ENCODE measurements around the gene COL7A1. TPM values are rescaled to one million over a fixed set of nuclear protein-coding genes. Genes with fewer than 3 reads are reported as not detected.
A peak's percentile ranks its signal among the peaks of the same experiment; 100 is the strongest.

COL7A1 gene
- total RNA-seq, 1 experiment from 2014 or later, result 22.9 TPM

DNA sequence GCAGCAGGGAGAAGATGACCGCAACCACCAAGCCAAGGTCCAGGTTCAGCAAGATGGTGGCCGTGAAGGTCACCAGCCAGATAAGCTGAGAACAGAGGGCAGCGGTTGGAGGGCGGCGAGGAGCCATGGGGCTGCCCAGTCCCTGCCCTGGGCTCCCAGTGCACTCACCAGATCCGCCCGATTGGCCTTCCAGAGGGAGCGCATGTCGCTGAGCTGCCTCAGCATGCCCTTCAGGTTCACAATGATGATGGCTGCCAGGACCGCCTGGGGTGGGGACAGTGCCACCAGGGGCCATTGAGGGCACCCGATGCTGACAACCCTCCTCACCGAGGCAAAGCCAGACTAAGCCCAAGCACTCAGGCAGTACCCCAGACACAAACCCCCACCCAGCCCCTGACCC is 34.8 kb upstream of the COL7A1 start:
- TF ChIP-seq, protein P1, sequence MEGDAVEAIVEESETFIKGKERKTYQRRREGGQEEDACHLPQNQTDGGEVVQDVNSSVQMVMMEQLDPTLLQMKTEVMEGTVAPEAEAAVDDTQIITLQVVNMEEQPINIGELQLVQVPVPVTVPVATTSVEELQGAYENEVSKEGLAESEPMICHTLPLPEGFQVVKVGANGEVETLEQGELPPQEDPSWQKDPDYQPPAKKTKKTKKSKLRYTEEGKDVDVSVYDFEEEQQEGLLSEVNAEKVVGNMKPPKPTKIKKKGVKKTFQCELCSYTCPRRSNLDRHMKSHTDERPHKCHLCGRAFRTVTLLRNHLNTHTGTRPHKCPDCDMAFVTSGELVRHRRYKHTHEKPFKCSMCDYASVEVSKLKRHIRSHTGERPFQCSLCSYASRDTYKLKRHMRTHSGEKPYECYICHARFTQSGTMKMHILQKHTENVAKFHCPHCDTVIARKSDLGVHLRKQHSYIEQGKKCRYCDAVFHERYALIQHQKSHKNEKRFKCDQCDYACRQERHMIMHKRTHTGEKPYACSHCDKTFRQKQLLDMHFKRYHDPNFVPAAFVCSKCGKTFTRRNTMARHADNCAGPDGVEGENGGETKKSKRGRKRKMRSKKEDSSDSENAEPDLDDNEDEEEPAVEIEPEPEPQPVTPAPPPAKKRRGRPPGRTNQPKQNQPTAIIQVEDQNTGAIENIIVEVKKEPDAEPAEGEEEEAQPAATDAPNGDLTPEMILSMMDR (conservative IDR thresholded peaks at IDR 0.05), result no peak
- Histone ChIP-seq H3K56ac (ENCODE audit: insufficient read length, low read depth, low read length) (no peak overlapping the region), H4K8ac (replicated peaks; ENCODE audit: insufficient read length, low read depth, low read length) (no peak overlapping the region), H3K4ac (ENCODE audit: low read depth, low read length) (no peak overlapping the region), H3K23me2 (ENCODE audit: insufficient read length, low read depth, low read length, poor library complexity, severe bottlenecking) (peaks cover 4% of the 10 kb centered on the region), H4K20me1 (ENCODE audit: control insufficient read depth, insufficient read depth, insufficient read length) (no peaks in the 10 kb centered on the region), H3K4me1 (ENCODE audit: insufficient read depth, low read length) (no peaks in the 10 kb centered on the region; the same call in 1 of the 2 replicates), H3K9ac (ENCODE audit: extremely low read depth, insufficient read length, low read length) (no peak overlapping the region), H2BK20ac (ENCODE audit: low read depth, low read length, poor library complexity, severe bottlenecking) (no peak overlapping the region), H3K27ac (ENCODE audit: insufficient read length, low read depth, low read length) (no peak overlapping the region), H3K9me3 (ENCODE audit: control insufficient read depth, low read depth, low read length) (no peaks in the 10 kb centered on the region), H4K91ac (ENCODE audit: insufficient read length, low read depth, low read length) (no peak overlapping the region), H2BK12ac (ENCODE audit: insufficient read length, low read depth, low read length) (no peak overlapping the region), H3K79me1 (ENCODE audit: insufficient read depth, low read depth, low read length, poor library complexity, severe bottlenecking) (no peaks in the 10 kb centered on the region), H3K79me2 (ENCODE audit: insufficient read depth, low read length) (no peaks in the 10 kb centered on the region), H3K27me3 (ENCODE audit: insufficient read depth, low read length) (no peaks in the 10 kb centered on the region), H2AFZ (ENCODE audit: low read length) (no peak overlapping the region), H2BK15ac (ENCODE audit: low read depth, low read length) (no peak overlapping the region), H3K14ac (ENCODE audit: insufficient read depth, low read length) (no peak overlapping the region), H3T11ph (ENCODE audit: low read length) (no peak overlapping the region), H3K4me2 (ENCODE audit: insufficient read depth, insufficient read length, low read length) (no peak overlapping the region), H2BK5ac (ENCODE audit: insufficient read length, low read length) (no peak overlapping the region), H2BK120ac (ENCODE audit: low read depth, low read length, poor library complexity, severe bottlenecking) (no peak overlapping the region), H4K5ac (ENCODE audit: insufficient read length, low read depth, low read length) (no peak overlapping the region), H3K23ac (ENCODE audit: insufficient read length, low read depth, low read length) (no peak overlapping the region), H2AK5ac (ENCODE audit: insufficient read length, low read length) (no peak overlapping the region), H3K18ac (ENCODE audit: insufficient read length, low read depth, low read length) (no peak overlapping the region)
- Mint-ChIP-seq H3K4me3 (no peak overlapping the region; a peak in 1 of 5 replicates), H3K27me3 (ENCODE audit: low read depth) (peaks cover 1% of the 10 kb centered on the region; the same call in 1 of the 2 replicates), H3K27ac (peak overlapping the region in 1 of 3 experiments; percentile 55; a peak in 1 of 7 replicates), H3K36me3 (ENCODE audit: insufficient read depth in 1 of 3, low read depth in 3 of 3) (peaks cover 48 to 80% (median 80%) of the 10 kb centered on the region in 3 experiments), H3K4me1 (peaks cover 6 to 8% of the 10 kb centered on the region in 2 experiments), H3K9me3 (no peaks in the 10 kb centered on the region)
- WGBS (ENCODE audit: extremely low coverage, insufficient read length, low lambda C conversion rate), result no CpG with 5 or more reads among the region's 12 CpGs
- no peak for DNase-seq

All from H9 (cell line).